NCI-H526 treated with DMSO at 0.1 percent for 48 hours (cell line): Measurements from ENCODE around the gene SLC66A1.

ENCODE experiments used
- DNase-seq: peaks from one replicate; lab custom pipeline; 2025; lab: John Stamatoyannopoulos, UW

The SLC66A1 gene

GRCh38 chr1:19325958-19326747 is 14.0 kb downstream of the SLC66A1 start:
- DNase-seq = no peak

DNA sequence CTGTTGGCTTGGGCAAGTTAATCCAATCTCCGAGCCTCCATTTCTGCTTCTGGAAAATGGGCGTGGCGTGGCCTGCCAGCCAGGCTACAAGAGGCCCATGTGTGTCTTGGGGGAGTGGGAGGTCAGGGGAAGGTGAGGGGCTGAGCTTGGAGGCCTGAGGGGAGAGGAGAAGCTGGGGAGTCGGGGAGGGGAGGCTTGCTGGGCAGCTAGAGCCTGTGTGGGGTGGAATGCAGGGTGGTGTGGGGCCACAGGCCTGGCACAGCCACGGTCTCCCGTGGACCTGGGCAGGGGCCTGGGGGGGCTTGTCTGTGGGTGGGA is 14.6 kb downstream of the SLC66A1 start:
- no peak for DNase-seq

DNA sequence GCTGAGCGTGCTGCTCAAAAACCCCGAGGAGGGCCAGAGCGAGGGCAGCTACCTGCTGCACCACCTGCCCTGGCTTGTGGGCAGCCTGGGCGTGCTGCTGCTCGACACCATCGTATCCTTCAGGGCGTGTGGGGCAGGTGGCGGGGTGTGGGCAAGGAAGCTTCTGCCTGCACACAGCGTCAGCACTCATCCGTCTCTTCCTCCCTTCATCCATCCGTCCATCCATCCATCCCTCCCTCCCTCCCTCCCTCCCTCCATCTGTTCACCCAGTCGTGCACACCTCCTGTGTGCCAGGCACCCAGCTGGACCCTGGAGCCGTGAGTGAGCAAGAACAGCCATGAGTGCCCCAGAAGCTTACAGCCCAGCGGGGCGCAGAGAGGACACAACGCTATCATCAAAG is 15.2 kb downstream of the SLC66A1 start:
- DNase-seq = no peak

- no peak for DNase-seq
These were observed 15.6 kb downstream of the SLC66A1 start for GRCh38 chr1:19327736-19328135.

- DNase-seq = no peak
These were observed 16.4 kb downstream of the SLC66A1 start for GRCh38 chr1:19328486-19328885.

- no peak for DNase-seq
These were observed 17.1 kb downstream of the SLC66A1 start for GRCh38 chr1:19329188-19329587.

- DNase-seq = no peak
These were observed 17.5 kb downstream of the SLC66A1 start for GRCh38 chr1:19329611-19330010.

DNA sequence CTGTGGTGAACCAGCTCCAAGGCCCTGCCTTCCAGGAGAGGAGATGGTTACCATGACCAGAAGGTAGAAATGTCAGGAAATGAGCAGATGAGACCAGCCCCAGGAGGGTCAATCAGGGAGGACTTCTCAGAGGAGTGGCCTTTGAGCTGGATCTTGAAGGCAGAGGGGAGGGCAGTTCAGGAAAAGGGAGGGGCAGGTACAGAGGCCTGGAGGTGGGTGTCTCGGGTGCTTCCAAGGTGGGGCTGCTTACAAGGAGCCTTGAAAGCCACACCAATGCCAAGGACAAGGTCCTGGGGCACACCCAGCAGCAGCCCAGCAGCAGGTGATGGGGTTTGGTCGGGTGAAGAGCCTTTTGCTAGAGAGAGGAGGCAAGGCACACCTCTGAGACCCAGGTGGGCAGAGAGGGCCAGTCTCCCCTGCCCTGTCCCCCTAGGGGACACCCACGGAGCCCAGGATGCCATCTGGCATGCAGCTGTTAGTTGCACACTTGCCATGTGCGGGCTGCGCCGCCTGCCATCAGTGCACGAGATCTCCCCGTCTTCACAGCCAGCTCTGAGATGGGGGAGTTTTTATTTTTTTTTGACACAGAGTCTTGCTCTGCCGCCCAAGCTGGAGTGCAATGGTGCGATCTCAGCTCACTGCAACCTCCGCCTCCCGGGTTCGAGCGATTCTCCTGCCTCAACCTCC is 18.5 kb downstream of the SLC66A1 start:
- no peak for DNase-seq

GRCh38 chr1:19331262-19331878 is 19.2 kb downstream of the SLC66A1 start:
- DNase-seq = no peak

DNA sequence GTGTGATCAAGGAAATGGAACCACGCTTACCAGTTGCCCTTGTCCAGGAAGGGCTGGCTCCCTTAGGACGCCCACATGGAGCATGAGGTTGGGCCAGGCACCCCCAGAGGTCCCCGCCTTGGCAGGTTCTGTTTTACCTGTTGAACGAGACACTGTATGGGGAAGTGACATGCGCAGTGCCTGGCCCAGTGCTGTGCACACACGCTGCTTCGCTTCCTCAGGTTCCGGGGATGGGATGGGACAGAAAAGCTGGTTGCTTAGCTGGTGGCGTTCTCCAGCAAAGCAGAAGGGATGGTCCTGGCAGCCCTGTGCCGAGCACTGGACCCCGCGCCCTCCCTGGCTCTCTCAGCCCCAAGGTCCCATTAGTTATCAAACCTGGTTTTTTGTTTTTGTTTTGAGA is 20.7 kb downstream of the SLC66A1 start:
- no peak for DNase-seq

DNA sequence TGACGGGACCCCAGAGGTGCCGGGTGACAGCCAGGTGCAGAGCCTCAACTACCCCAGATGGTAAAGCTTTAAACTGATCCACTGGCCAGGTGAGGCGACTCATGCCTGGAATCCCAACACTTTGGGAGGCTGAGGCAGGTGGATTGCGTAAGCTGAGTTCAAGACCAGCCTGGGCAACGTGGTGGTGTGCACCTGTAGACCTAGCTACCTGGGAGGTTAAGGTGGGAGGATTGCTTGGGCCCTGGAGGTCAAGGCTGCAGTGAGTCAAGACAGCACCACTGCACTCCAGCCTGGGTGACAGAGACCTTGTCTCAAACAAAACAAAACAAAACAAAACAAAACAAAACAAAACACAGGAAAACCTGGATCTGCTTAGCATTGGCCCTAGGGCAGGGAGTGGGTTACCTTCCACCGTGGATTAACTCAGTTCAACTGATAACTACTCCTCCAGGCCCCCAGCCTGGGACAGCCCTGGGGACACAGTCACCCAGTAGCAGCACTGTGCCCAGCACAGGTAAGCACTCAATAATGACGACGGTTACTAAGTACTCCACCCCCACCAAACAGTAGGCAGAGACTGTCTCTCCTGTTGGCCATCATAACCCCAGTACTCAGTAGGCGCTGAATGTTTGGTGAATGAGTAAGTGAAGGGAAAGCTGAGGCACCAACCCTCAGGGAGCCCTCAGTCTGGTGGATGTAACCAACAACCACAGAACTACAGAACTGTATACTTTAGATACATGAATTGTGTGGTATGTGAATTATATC is 21.6 kb downstream of the SLC66A1 start:
- DNase-seq = no peak

DNA sequence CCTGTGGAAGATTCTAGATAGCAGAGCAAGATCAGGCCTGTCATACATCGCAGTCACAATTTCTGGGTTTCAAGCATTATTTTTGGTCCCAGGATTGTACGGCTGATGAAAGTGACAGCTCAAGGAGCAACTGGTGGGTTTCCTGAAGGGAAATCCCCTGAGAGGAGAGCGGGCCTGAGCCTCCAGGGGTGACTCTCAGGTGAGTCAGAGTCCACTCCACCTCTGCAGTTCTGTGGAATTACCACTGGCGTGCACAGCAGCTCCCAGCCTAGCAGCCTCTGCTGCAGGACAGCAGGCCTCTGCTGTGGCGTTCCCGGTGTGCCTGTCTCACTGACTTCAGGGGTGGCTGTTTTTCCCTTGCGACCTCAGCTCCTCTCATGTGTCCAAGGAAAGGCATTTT is 24.4 kb downstream of the SLC66A1 start:
- no peak for DNase-seq

DNA sequence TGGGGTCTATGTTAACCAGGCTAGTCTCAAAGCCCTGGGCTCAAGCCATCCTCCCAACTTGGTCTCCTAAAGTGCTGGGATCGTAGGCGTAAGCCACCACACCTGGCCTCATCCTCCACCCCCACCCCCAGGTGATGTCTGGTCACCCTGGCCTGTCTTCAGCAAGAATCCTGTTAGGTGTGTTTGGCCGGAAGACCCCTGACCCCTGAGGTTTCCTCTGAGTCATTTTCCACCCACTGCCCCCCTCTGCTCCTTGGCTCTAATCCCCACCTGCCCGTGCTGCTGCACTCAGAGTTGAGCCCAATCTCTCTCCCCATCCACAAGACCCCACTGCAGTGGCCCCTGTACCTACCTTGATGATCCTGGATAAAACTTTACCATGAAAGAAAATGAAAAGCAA is 25.2 kb downstream of the SLC66A1 start:
- no peak for DNase-seq

DNA sequence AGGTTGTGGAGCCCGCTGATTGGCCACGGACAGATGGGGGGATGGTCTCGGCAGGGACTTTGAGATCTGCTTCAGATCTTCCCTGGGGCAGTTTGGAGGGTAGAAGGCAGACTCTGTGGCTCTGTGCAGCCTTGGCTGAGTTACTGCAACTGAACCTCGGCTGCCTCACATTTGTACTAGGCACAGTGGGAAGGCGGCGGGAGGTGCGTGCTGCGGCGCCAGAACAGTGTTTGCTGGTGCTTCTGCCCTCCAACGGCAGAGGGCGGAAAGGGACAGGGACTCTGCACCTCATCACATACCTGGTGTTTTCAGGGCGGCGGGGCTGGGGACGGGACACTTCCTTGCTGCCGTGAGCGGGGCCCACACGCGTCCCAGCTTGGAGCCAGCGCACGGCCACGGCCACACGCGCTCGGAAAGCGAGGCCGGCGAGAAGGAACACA is 26.2 kb downstream of the SLC66A1 start:
- no peak for DNase-seq

- DNase-seq = no peak
These were observed 27.2 kb downstream of the SLC66A1 start for GRCh38 chr1:19339214-19339861.

DNA sequence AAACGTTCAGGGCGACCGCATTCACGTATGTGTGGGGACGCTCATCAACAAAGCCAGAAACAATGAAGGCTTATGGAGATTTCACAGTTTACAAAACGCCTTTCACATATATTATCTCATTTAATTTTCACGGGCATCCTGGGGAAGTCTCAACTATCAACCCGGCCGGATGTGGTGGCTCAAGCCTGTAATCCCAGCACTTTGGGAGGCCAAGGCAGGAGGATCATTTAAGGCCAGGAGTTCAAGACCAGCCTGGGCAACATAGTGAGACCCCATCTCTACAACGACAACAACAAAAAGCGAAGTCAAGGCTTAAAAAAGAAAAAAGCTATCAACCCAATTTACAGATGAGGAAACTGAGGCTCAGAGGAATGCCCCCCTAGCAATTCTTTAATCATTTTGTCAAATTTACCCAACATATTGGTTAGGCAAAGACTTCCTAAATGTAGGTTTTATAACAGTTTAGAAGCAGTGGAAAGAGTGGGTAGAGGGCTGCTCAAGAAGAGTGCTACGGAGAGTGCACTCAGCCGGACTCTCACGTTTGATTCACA is 28.3 kb downstream of the SLC66A1 start:
- DNase-seq = no peak

GRCh38 chr1:19341201-19342061 is 29.3 kb downstream of the SLC66A1 start:
- peak; percentile 9 for DNase-seq

DNA sequence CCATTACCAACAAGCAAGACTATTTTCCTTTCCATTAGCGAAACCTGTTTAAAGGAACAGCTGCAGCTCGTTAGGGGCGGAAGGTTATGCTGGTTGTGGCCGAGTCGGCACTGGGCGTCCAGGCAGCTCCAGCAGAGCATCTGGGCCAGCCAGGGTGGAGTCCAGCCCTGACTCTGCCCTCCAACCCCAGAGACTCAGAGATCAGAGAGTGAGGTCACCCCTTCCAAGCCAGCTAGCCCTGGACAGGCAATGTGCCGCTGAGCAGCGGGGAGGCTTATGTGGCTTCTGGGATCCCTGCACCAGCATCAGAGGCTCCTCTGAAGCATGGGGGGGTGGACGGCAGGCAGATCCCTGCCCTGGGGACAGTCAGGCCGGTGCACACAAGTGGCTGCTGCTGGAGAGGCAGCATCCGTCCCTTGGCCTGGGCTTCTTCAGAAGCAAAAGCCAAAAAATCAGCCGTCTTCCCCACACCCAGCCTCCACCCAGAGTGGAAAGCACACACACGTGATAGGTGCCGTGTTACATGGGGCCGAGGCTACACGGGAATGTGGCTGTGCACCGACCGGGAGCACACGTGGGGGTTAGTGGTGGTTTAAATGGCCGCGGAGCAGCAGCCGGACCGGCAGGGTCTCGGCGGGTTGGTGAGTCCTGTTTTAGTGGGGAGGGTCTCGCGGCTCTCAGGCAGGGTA is 30.1 kb downstream of the SLC66A1 start:
- DNase-seq = no peak

GRCh38 chr1:19342894-19343616 is 30.9 kb downstream of the SLC66A1 start:
- no peak for DNase-seq
